Activated naive CD4-positive, alpha-beta T cell (primary cell): ENCODE results near the gene ZYG11B.
"Not testable (repeated sequence)": the region's sequence is repeated elsewhere in the genome, so short reads cannot be mapped to it uniquely, and the experiment has no call there.

Experiments used
- DNase-seq, 4 experiments: peaks; one replicate each; lab custom pipeline; 2025; lab: John Stamatoyannopoulos, UW

Gene ZYG11B

GRCh38 chr1:52707927-52708655 is 18.2 kb upstream of the ZYG11B start:
- no peak for DNase-seq

- no peak for DNase-seq
Measured at GRCh38 chr1:52709016-52709415, 17.2 kb upstream of the ZYG11B start.

- no peak for DNase-seq
Measured at GRCh38 chr1:52713590-52713989, 12.7 kb upstream of the ZYG11B start.

- not testable (repeated sequence) for DNase-seq
Measured at GRCh38 chr1:52715296-52715695, 11.0 kb upstream of the ZYG11B start.

DNA sequence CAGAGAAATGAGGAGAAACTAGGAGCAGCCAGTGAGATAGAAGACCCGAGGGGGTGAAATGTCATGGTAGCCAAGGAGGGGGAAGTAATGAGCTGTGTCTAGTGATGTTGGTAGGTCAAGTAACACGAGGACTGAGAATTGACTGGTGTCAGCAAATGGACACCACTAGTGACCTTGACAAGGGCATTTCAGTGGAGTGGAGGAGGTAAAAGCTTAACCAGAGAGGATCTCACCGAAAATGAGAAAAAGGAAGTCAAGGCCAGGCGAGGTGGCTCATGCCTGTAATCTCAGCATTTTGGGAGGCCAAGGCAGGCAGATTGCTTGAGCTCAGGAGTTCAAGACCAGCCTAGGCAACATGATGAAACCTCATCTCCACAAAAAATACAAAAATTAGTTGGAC is 3.0 kb upstream of the ZYG11B start:
- DNase-seq: no peak

GRCh38 chr1:52725903-52726264 is 369 bp upstream of the ZYG11B start:
- DNase-seq: no peak

- no peak for DNase-seq
Measured at GRCh38 chr1:52727114-52727586, 897 bp downstream of the ZYG11B start.

DNA sequence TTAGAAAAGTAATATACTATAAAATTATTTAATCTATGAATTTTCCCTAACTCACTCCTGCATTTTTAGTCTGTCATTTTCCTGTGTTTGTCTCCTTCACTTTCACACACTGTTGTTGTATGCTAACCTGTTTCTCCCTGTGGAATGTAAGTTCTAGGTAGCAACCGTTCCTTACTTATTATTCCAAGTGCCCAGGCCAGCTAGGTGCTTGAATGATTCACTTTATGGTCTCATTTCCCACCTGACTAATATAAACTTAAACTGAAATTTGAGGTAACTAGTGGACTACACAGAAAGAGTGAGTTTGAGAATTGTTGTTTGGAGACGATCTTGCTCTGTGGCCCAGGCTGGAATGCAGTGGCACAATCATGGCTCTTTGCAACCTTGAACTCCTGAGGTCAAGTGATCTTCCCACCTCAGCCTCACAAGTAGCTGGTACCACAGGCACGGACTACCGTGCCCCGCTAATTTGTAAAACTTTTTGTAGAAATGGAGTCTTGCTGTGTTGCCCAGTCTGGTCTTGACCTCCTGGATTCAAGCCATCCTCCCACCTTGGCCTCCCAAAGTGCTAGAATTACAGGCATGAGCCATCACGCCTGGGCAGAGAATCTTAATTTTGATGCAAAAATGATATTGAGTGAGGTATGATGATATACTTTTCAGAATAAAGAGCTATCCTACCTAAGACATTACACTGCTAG is 1.9 kb downstream of the ZYG11B start:
- DNase-seq: no peak

GRCh38 chr1:52733368-52733767 is 7.1 kb downstream of the ZYG11B start:
- no peak for DNase-seq

GRCh38 chr1:52735371-52735770 is 9.1 kb downstream of the ZYG11B start:
- not testable (repeated sequence) for DNase-seq

DNA sequence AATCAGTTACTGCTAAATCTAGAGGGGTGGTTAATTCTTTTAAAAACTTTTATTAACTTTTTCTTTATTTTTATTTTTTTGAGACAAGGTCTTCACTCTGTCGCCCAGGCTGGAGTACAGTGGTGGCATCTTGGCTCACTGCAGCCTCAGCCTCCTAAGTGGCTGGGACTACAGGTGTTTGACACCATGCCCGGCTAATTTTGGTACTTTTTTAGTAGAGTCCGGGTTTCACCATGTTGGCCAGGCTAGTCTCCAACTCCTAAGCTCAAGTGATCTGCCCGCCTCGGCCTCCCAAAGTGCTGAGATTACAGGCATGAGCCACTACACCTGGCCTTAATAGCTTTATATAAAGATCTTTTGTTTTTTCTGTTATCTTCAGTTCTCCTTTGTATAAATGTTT is 11.9 kb downstream of the ZYG11B start:
- no peak for DNase-seq

GRCh38 chr1:52738893-52739292 is 12.6 kb downstream of the ZYG11B start:
- no peak for DNase-seq

GRCh38 chr1:52739699-52740467 is 13.6 kb downstream of the ZYG11B start:
- no peak for DNase-seq

DNA sequence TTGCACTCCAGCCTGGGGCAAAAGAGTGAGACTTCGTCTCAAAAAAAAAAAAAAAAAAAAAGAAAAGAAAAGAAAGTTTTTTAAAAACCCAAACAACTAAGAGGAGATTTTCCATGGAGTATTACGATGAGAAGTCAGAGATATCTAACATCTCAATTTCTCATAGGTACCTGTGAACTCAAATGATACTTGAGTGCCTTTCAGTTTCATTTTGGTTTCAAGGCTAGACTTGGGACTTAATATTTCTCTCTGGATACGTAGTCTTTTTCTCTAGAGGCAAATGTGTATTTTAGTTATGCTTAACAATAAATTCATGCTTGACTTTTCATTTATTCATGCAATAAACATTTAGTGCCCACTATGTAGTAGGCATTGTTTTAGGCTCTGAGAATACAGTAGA is 15.0 kb downstream of the ZYG11B start:
- no peak for DNase-seq

DNA sequence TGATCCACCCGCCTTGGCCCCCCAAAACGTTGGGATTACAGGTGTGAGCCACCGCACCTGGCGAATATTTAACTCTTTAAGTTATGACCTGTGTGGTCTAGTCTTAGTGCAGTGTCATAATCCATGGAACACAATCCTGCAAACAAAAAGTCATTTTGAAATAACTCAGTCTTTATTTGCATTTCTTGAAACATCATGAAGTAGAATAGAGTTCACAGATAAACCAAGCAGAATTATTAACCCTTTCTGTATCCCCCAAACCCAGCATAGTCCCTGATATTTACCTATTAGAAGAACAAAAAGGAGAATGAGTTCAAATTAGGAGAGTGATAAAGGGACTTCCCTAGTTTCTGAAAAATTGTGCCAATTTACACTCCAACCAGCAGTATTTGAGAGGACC is 19.9 kb downstream of the ZYG11B start:
- DNase-seq: no peak

GRCh38 chr1:52747450-52747849 is 21.2 kb downstream of the ZYG11B start:
- no peak for DNase-seq

- DNase-seq: no peak
Measured at GRCh38 chr1:52748119-52748518, 21.9 kb downstream of the ZYG11B start.

DNA sequence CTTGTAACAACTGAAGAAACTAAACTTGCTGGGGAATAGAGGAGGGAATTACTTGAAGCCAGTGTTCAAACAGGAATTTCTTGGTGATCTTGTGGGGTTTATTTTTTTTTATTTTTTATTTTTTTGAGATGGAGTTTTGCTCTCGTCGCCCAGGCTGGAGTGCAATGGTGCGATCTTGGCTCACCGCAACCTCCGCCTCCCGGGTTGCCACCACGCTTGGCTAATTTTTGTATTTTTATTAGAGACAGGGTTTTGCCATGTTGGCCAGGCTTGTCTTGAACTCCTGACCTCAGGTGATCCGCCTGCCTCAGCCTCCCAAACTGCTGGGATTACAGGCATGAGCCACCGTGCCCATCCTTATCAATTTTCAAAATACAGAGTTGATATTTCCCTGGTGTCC is 23.2 kb downstream of the ZYG11B start:
- not testable (repeated sequence) for DNase-seq

DNA sequence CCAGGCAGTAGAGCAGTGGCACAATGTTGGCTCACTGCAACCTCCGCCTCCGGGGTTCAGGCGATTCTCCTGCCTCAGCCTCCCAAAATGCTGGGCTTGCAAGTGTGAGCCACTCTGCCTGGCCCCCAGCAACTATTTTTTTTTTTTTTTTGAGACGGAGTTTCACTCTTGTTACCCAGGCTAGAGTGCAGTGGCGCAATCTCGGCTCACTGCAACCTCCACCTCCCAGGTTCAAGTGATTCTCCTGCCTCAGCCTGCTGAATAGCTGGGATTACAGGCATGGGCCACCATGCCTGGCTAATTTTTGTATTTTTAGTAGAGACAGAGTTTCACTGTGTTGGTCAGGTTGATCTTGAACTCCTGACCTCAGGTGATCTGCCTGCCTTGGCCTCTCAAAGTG is 23.9 kb downstream of the ZYG11B start:
- DNase-seq: not testable (repeated sequence)

- no peak for DNase-seq
Measured at GRCh38 chr1:52751589-52752483, 25.6 kb downstream of the ZYG11B start.

DNA sequence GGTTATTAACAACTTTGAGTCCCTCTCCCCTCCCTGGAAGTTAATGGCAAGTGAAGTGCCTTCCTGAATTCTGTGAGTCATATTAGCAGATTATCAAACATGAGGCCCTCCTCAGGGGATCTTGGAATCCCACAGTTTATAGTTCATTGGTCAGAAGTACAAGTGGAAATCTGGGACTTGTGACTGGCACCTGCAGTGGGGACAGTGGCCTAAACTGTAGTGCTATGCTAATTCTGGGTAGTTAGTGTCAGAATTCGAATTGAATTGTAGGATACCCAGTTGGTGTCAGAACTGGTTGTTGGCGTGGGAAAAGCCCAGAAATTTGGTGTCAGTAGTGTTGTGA is 26.2 kb downstream of the ZYG11B start:
- DNase-seq: no peak

DNA sequence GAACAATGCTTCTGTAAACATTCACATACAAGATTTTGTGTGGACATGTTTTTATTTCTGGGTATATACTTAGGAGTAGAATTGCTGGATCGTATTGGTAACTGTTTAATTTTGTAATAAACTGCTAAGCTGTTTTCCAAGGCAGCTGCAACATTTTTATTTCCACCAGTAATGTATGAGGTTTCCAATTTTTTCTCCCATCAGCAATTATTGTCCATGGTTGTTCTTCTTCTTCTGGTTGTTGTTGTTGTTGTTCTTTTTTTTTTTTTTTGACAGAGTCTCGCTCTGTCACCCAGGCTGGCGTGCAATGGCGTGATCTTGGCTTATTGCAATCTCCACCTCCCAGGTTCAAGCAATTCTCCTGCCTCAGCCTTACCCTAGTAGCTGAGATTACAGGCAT is 26.9 kb downstream of the ZYG11B start:
- no peak for DNase-seq
